Fibroblast of skin of scalp (primary cell): Measurements from ENCODE around the gene SHC1.

Experiments
- DNase-seq: peaks from one replicate; pipeline ENCODE4 v3.0.0-alpha.2; 2013

The SHC1 gene

GRCh38 chr1:154937085-154937987, 33.2 kb downstream of the SHC1 start:
- peak; percentile 95 for DNase-seq

DNA sequence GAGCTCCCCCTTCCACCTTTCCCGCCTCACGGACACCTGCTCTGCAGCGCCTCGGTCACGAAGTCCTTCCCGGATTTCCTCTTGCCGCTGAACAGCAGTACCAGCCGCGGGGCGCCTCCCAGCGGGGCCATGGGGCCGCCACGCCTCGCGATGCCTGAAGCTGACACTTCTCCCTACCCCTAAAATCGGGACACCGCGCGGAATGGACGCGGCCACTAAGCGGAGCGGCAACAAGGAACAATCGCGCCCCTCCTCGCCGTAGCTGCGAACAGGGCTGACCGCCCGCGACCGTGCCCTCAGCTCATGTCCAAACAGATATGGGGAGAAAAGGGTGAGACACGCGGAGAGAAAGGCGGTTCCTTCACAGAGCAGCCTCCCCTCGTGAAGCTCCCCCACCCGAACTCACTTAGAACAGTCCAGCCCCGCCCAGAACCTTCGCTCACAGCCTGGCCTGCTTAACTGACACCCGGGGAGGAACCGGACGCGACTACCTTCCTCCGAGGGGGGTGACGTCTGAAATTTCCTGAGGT, 33.9 kb downstream of the SHC1 start, which contains the start of gene PMVK:
PMVK (minus strand) TSS at position 165 of the 530 bp plus-strand sequence; CDS start at position 131, 34 bp downstream.
- DNase-seq: peak; percentile 97

GRCh38 chr1:154935749-154936554, 34.6 kb downstream of the SHC1 start:
- DNase-seq: no peak

GRCh38 chr1:154934358-154934948, 36.1 kb downstream of the SHC1 start:
- no peak for DNase-seq

DNA sequence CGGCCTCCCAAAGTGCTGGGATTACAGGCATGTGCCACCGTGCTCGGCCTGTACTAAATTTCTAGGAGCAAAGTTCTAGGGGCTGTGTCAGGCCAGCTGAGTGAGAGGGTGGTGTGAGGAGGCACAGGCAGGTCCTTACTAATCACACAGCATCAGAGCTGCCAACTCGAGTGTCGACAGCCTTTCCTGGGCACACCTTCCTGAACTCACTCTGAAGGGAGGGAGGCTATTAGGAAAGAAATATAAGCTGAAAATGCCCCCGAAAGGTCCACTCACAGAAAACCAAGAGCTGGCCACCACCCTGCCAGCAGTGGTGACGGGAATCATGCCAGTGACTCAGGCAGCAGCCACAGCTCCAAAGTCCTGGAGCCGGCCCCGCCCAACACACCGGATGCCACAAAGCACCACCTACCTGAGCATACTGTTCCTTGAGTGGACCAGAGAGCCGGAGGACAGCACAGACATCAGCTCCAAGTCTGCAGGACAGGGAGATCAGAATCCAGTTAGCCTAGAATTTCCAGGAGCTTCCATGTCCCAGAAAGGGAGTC, 38.5 kb downstream of the SHC1 start:
- DNase-seq: no peak

GRCh38 chr1:154926201-154926600, 44.3 kb downstream of the SHC1 start:
- DNase-seq: no peak

GRCh38 chr1:154925335-154926170, 45.0 kb downstream of the SHC1 start:
- DNase-seq: no peak

- no peak for DNase-seq
Observed at GRCh38 chr1:154923695-154924094, 46.9 kb downstream of the SHC1 start.

GRCh38 chr1:154913273-154913672, 57.3 kb downstream of the SHC1 start:
- no peak for DNase-seq

- no peak for DNase-seq
Observed at GRCh38 chr1:154912755-154913154, 57.8 kb downstream of the SHC1 start.
